Jurkat, Clone E6-1 (cell line): ENCODE data around the gene FDXACB1.
"Not testable (repeated sequence)": the region's sequence is repeated elsewhere in the genome, so short reads cannot be mapped to it uniquely, and the experiment has no call there.

Experiments
- DNase-seq: peaks from one replicate; pipeline ENCODE4 v3.0.0-alpha.2; 2011; ENCODE audit warnings: low read depth, low spot score
- H3K4me3 ChIP-seq: 2 replicates; pipeline ENCODE4 v1.5.1; 2011; ENCODE audit warnings: mild to moderate bottlenecking, low read length, control low read depth, moderate library complexity

Gene FDXACB1

GRCh38 chr11:111910676-111911562 is 32.0 kb upstream of the FDXACB1 start:
- no peak overlapping the region for H3K4me3 ChIP-seq
- DNase-seq, result no peak

GRCh38 chr11:111909378-111909777 is 30.4 kb upstream of the FDXACB1 start:
- DNase-seq, result no peak
- no peak overlapping the region for H3K4me3 ChIP-seq

- no peak overlapping the region for H3K4me3 ChIP-seq
- DNase-seq, result no peak
Observed at GRCh38 chr11:111908639-111909305, 29.8 kb upstream of the FDXACB1 start.

- no peak overlapping the region for H3K4me3 ChIP-seq
- no peak for DNase-seq
Observed at GRCh38 chr11:111906680-111907079, 27.7 kb upstream of the FDXACB1 start.

GRCh38 chr11:111905411-111905810 is 26.4 kb upstream of the FDXACB1 start:
- H3K4me3 ChIP-seq, result no peak overlapping the region
- DNase-seq, result no peak

GRCh38 chr11:111886844-111887243 is 7.9 kb upstream of the FDXACB1 start:
- no peak for DNase-seq
- H3K4me3 ChIP-seq, result no peak overlapping the region

- no peak overlapping the region for H3K4me3 ChIP-seq
- no peak for DNase-seq
Observed at GRCh38 chr11:111886032-111886431, 7.1 kb upstream of the FDXACB1 start.

GRCh38 chr11:111885053-111885452 is 6.1 kb upstream of the FDXACB1 start:
- H3K4me3 ChIP-seq, DNase-seq: not testable (repeated sequence)

- no peak overlapping the region for H3K4me3 ChIP-seq
- no peak for DNase-seq
Observed at GRCh38 chr11:111882202-111882601, 3.2 kb upstream of the FDXACB1 start.

GRCh38 chr11:111879637-111879960 is 634 bp upstream of the FDXACB1 start:
- no peak for DNase-seq
- peak overlapping the region; percentile 87 for H3K4me3 ChIP-seq

GRCh38 chr11:111878385-111878848 is 548 bp downstream of the FDXACB1 start:
- no peak for DNase-seq

GRCh38 chr11:111871693-111872161 is 7.2 kb downstream of the FDXACB1 start:
- no peak for DNase-seq
- peak overlapping the region; percentile 84 for H3K4me3 ChIP-seq

More at GRCh38 chr11:111878385-111878848, 548 bp downstream of the FDXACB1 start:
- peak overlapping the region; percentile 87 for H3K4me3 ChIP-seq

GRCh38 chr11:111870886-111871692 is 7.9 kb downstream of the FDXACB1 start, which contains the start of gene ALG9:
Gene ALG9, minus strand, starts transcription at chr11:111871581. Its CDS starts 99 bp downstream, at chr11:111871482.
- peak; percentile 86 for DNase-seq
- H3K4me3 ChIP-seq, result peak within 1 kb of the TSS; percentile 84

GRCh38 chr11:111870522-111870885 is 8.5 kb downstream of the FDXACB1 start:
- DNase-seq, result peak; percentile 25
- H3K4me3 ChIP-seq, result peak overlapping the region; percentile 84

- no peak for DNase-seq
- H3K4me3 ChIP-seq, result peak overlapping the region; percentile 84
Observed at GRCh38 chr11:111870113-111870512, 8.9 kb downstream of the FDXACB1 start.

GRCh38 chr11:111860257-111860656 is 18.7 kb downstream of the FDXACB1 start:
- no peak overlapping the region for H3K4me3 ChIP-seq
- DNase-seq, result no peak

- no peak for DNase-seq
Observed at GRCh38 chr11:111855506-111855905, 23.5 kb downstream of the FDXACB1 start.

GRCh38 chr11:111852103-111852502 is 26.9 kb downstream of the FDXACB1 start:
- H3K4me3 ChIP-seq, result no peak overlapping the region

More at GRCh38 chr11:111855506-111855905, 23.5 kb downstream of the FDXACB1 start:
- H3K4me3 ChIP-seq, result no peak overlapping the region

GRCh38 chr11:111851636-111852035 is 27.3 kb downstream of the FDXACB1 start:
- H3K4me3 ChIP-seq, result no peak overlapping the region
- no peak for DNase-seq

More at GRCh38 chr11:111852103-111852502, 26.9 kb downstream of the FDXACB1 start:
- DNase-seq, result no peak
